H9 (cell line): ENCODE measurements around the gene TRAPPC13. TPM values are rescaled to one million over a fixed set of nuclear protein-coding genes. Genes with fewer than 3 reads are reported as not detected.
A peak's percentile ranks its signal among the peaks of the same experiment; 100 is the strongest.

ENCODE experiments used
- DNase-seq: peaks from one replicate; pipeline ENCODE4 v3.0.0-alpha.2; 2017
- H2AFZ ChIP-seq: one replicate; pipeline ENCODE4 v1.6.1; 2013; ENCODE audit warnings: mild to moderate bottlenecking, low read length, control low read depth, moderate library complexity
- H2AK5ac ChIP-seq: 2 replicates; pipeline ENCODE4 v1.6.1; 2013; ENCODE audit warnings: low read length, control low read depth, mixed read lengths; ENCODE audit not compliant: insufficient read length
- H2BK120ac ChIP-seq: one replicate; pipeline ENCODE4 v1.6.1; 2013; ENCODE audit warnings: low read depth, mild to moderate bottlenecking, low read length, control low read depth, inconsistent platforms; ENCODE audit not compliant: poor library complexity, severe bottlenecking
- H2BK12ac ChIP-seq: 2 replicates; pipeline ENCODE4 v1.6.1; 2013; ENCODE audit warnings: low read length, control low read depth, mixed read lengths, low read depth; ENCODE audit not compliant: insufficient read length
- H2BK15ac ChIP-seq: 2 replicates; pipeline ENCODE4 v1.6.1; 2013; ENCODE audit warnings: low read depth, low read length, control low read depth
- H2BK20ac ChIP-seq: one replicate; pipeline ENCODE4 v1.6.1; 2013; ENCODE audit warnings: low read depth, mild to moderate bottlenecking, low read length, control low read depth, inconsistent platforms; ENCODE audit not compliant: poor library complexity, severe bottlenecking
- H2BK5ac ChIP-seq: 2 replicates; pipeline ENCODE4 v1.6.1; 2013; ENCODE audit warnings: low read length, control low read depth, mixed read lengths; ENCODE audit not compliant: insufficient read length
- H3K14ac ChIP-seq: 2 replicates; pipeline ENCODE4 v1.6.1; 2013; ENCODE audit warnings: low read length, control low read depth; ENCODE audit not compliant: insufficient read depth
- H3K18ac ChIP-seq: 2 replicates; pipeline ENCODE4 v1.6.1; 2013; ENCODE audit warnings: low read depth, mild to moderate bottlenecking, mixed read lengths, low read length, control low read depth; ENCODE audit not compliant: insufficient read length
- H3K23ac ChIP-seq: 2 replicates; pipeline ENCODE4 v1.6.1; 2013; ENCODE audit warnings: low read length, control low read depth, mixed read lengths, low read depth; ENCODE audit not compliant: insufficient read length
- H3K23me2 ChIP-seq: 2 replicates; pipeline ENCODE4 v1.6.1; 2013; ENCODE audit warnings: low read depth, mild to moderate bottlenecking, mixed read lengths, low read length, control low read depth; ENCODE audit not compliant: insufficient read length, poor library complexity, severe bottlenecking
- H3K27ac ChIP-seq: 2 replicates; pipeline ENCODE4 v1.5.1; 2013; ENCODE audit warnings: low read length, control low read depth, mixed read lengths, low read depth; ENCODE audit not compliant: insufficient read length
- H3K27me3 ChIP-seq: 2 replicates; pipeline ENCODE4 v1.6.1; 2013; ENCODE audit warnings: low read length, control low read depth, inconsistent platforms; ENCODE audit not compliant: insufficient read depth
- H3K4ac ChIP-seq: 2 replicates; pipeline ENCODE4 v1.6.1; 2013; ENCODE audit warnings: low read depth, mild to moderate bottlenecking, control low read depth, inconsistent platforms, low read length, moderate library complexity
- H3K4me1 ChIP-seq: 2 replicates; pipeline ENCODE4 v1.6.1; 2013; ENCODE audit warnings: low read length, control low read depth, inconsistent platforms; ENCODE audit not compliant: insufficient read depth
- H3K4me2 ChIP-seq: 2 replicates; pipeline ENCODE4 v1.6.1; 2013; ENCODE audit warnings: low read length, control low read depth, mixed read lengths; ENCODE audit not compliant: insufficient read length, insufficient read depth
- H3K56ac ChIP-seq: 2 replicates; pipeline ENCODE4 v1.6.1; 2013; ENCODE audit warnings: low read depth, mild to moderate bottlenecking, mixed read lengths, low read length, control low read depth; ENCODE audit not compliant: insufficient read length
- H3K79me1 ChIP-seq: 2 replicates; pipeline ENCODE4 v1.6.1; 2013; ENCODE audit warnings: low read depth, mild to moderate bottlenecking, moderate library complexity, low read length, control low read depth, inconsistent platforms; ENCODE audit not compliant: insufficient read depth, poor library complexity, severe bottlenecking
- H3K79me2 ChIP-seq: 2 replicates; pipeline ENCODE4 v1.6.1; 2013; ENCODE audit warnings: low read length, control low read depth, inconsistent platforms; ENCODE audit not compliant: insufficient read depth
- H3K9ac ChIP-seq: 2 replicates; pipeline ENCODE4 v1.6.1; 2013; ENCODE audit warnings: low read length, control low read depth, mixed read lengths; ENCODE audit not compliant: insufficient read length; ENCODE audit errors: extremely low read depth
- H3K9me3 ChIP-seq: one replicate; pipeline ENCODE4 v1.6.1; 2013; ENCODE audit warnings: low read depth, low read length, inconsistent platforms; ENCODE audit not compliant: control insufficient read depth
- H3T11ph ChIP-seq: one replicate; pipeline ENCODE4 v1.6.1; 2013; ENCODE audit warnings: mild to moderate bottlenecking, low read length, control low read depth, inconsistent platforms
- H4K20me1 ChIP-seq: one replicate; pipeline ENCODE4 v1.6.1; 2013; ENCODE audit not compliant: control insufficient read depth, insufficient read length, insufficient read depth
- H4K5ac ChIP-seq: 2 replicates; pipeline ENCODE4 v1.6.1; 2013; ENCODE audit warnings: low read depth, mild to moderate bottlenecking, mixed read lengths, low read length, control low read depth; ENCODE audit not compliant: insufficient read length
- H4K8ac ChIP-seq: replicated peaks from 2 replicates; pipeline ENCODE4 v1.6.1; 2013; ENCODE audit warnings: low read length, control low read depth, mixed read lengths, low read depth; ENCODE audit not compliant: insufficient read length
- H4K91ac ChIP-seq: 2 replicates; pipeline ENCODE4 v1.6.1; 2013; ENCODE audit warnings: low read depth, mild to moderate bottlenecking, moderate library complexity, mixed read lengths, low read length, control low read depth; ENCODE audit not compliant: insufficient read length
- H3K27ac Mint-ChIP-seq, 3 experiments: 2 replicates in 2 of 3; 3 replicates in 1 of 3; pipeline ENCODE4 v1.8.0; 2020 to 2021; ENCODE audit warnings: mixed read lengths in 3 of 3, mild to moderate bottlenecking in 1 of 3, moderate library complexity in 1 of 3
- H3K27me3 Mint-ChIP-seq: 2 replicates; pipeline ENCODE4 v1.8.0; 2021; ENCODE audit warnings: low read depth, mild to moderate bottlenecking, moderate library complexity, mixed read lengths
- H3K36me3 Mint-ChIP-seq, 3 experiments: 2 replicates in 2 of 3; 3 replicates in 1 of 3; pipeline ENCODE4 v1.8.0; 2020 to 2021; ENCODE audit warnings: low read depth in 3 of 3, mixed read lengths in 3 of 3; ENCODE audit not compliant: insufficient read depth in 1 of 3
- H3K4me1 Mint-ChIP-seq, 2 experiments: 2 replicates each; pipeline ENCODE4 v1.8.0; 2020; ENCODE audit warnings: mixed read lengths in 2 of 2
- H3K4me3 Mint-ChIP-seq, 2 experiments: 2 replicates in 1 of 2; 3 replicates in 1 of 2; pipeline ENCODE4 v1.8.0; 2020 to 2021; ENCODE audit warnings: mild to moderate bottlenecking in 2 of 2, mixed read lengths in 2 of 2, moderate library complexity in 1 of 2
- H3K9me3 Mint-ChIP-seq, 2 experiments: 2 replicates in 1 of 2; 3 replicates in 1 of 2; pipeline ENCODE4 v1.8.0; 2020; ENCODE audit warnings: mild to moderate bottlenecking in 2 of 2, mixed read lengths in 2 of 2, moderate library complexity in 1 of 2
- CTCF ChIP-seq: fragments of 200-600 bp; sonication (generic); conservative IDR thresholded peaks from 3 replicates; pipeline ENCODE4 v1.8.0; 2021; ENCODE audit warnings: antibody characterized with exemption, mild to moderate bottlenecking
- whole genome bisulfite sequencing: extraction: QIAGEN DNeasy Blood & Tissue Kit; methylation state at CpG from one replicate; pipeline ENCODE4 v1.1.7; 2013; ENCODE audit warnings: missing lambda C conversion rate, low lambda C conversion rate, mixed read lengths; ENCODE audit not compliant: insufficient read length; ENCODE audit errors: extremely low coverage; 5-methylcytosine and 5-hydroxymethylcytosine counted together
- total RNA-seq: library from RNA; stranded (reverse); gene quantifications from 2 replicates; pipeline ENCODE4 v1.2.1, GENCODE V29; 2021

Gene TRAPPC13
- total RNA-seq, 1 experiment from 2014 or later: 16.7 TPM

- Histone ChIP-seq H3K79me2 (peaks cover 5% of the 10 kb centered on the region; the same call in 1 of the 2 replicates), H3K4ac (no peak within 1 kb of the TSS), H3K9me3 (no peaks in the 10 kb centered on the region), H3K4me1 (no peaks in the 10 kb centered on the region), H3K23ac (no peak within 1 kb of the TSS), H3T11ph (no peak within 1 kb of the TSS), H3K18ac (peak within 1 kb of the TSS; percentile 77), H4K8ac (no peak within 1 kb of the TSS), H2BK15ac (no peak within 1 kb of the TSS), H2BK120ac (no peak within 1 kb of the TSS), H3K9ac (peak within 1 kb of the TSS; percentile 94), H4K20me1 (no peaks in the 10 kb centered on the region), H3K23me2 (no peaks in the 10 kb centered on the region), H2BK20ac (no peak within 1 kb of the TSS), H2BK12ac (no peak within 1 kb of the TSS), H2BK5ac (peak within 1 kb of the TSS; percentile 58), H3K4me2 (peak within 1 kb of the TSS; percentile 99), H3K27ac (peak within 1 kb of the TSS; percentile 71), H3K56ac (no peak within 1 kb of the TSS), H3K14ac (no peak within 1 kb of the TSS; the same call in 1 of the 2 replicates), H4K91ac (no peak within 1 kb of the TSS), H2AFZ (peak within 1 kb of the TSS; percentile 93), H2AK5ac (no peak within 1 kb of the TSS), H3K27me3 (no peaks in the 10 kb centered on the region), H3K79me1 (no peaks in the 10 kb centered on the region), H4K5ac (peak within 1 kb of the TSS; percentile 44)
- Mint-ChIP-seq H3K27me3 (no peaks in the 10 kb centered on the region), H3K9me3 (no peaks in the 10 kb centered on the region), H3K4me1 (peaks cover 11 to 12% of the 10 kb centered on the region in 2 experiments), H3K4me3 (peak within 1 kb of the TSS; percentile 95), H3K36me3 (no peaks in the 10 kb centered on the region), H3K27ac (peak within 1 kb of the TSS; percentile 97 to 99 (median 97))
- peak; percentile 93 for DNase-seq
- peak; percentile 34; the same call in 1 of the 3 replicates for TF ChIP-seq CTCF
- WGBS: no CpG with 5 or more reads among the region's 32 CpGs
These were observed 729 bp upstream of the TRAPPC13 start, which contains the start of gene TRIM23 for GRCh38 chr5:65624025-65624570. TSS of gene TRIM23 (minus strand) at chr5:65624333. CDS start at chr5:65624274, 59 bp downstream.
